PC-3 (cell line): ENCODE data around the gene OR10AD1. TPM values are rescaled to one million over a fixed set of nuclear protein-coding genes. Genes with fewer than 3 reads are reported as not detected.

Experiments
- ATAC-seq: fragments of 200-7000 bp; cut with Tn5 transposase; 2 replicates; pipeline ENCODE4 v1.9.1; 2020; ENCODE audit warnings: mild to moderate bottlenecking, moderate library complexity
- BruUV-seq: library from RNA; stranded (reverse); fragments of 400-500 nt; replicated peaks from 2 replicates; lab custom pipeline; 2021; lab: Mats Ljungman, UMichigan
- CTCF ChIA-PET: fragments of 300-600 bp; sonication (Branson Sonifier 250); formaldehyde crosslinking; loops from one replicate; lab custom pipeline; 2022; ENCODE audit warnings: antibody characterized with exemption; lab: Charles Lee
- POLR2A ChIA-PET: fragments of 300-600 bp; sonication (Branson Sonifier 250); formaldehyde crosslinking; loops from one replicate; lab custom pipeline; 2022; ENCODE audit warnings: antibody characterized with exemption; ENCODE audit not compliant: unreplicated experiment; lab: Charles Lee
- DNase-seq: peaks from one replicate; pipeline ENCODE4 v3.0.0-alpha.2; 2015
- H2AFZ ChIP-seq: fragments of 300-600 bp; sonication (generic); 2 replicates; pipeline ENCODE4 v1.6.0; 2016; ENCODE audit warnings: antibody characterized with exemption, low read length
- H3F3A ChIP-seq: fragments of 300-600 bp; sonication (generic); one replicate; pipeline ENCODE4 v1.6.0; 2017; ENCODE audit warnings: antibody characterized with exemption, low read length, control low read depth, mild to moderate bottlenecking; ENCODE audit not compliant: unreplicated experiment
- H3K27ac ChIP-seq: fragments of 300-600 bp; sonication (generic); 2 replicates; pipeline ENCODE4 v1.5.1; 2016; ENCODE audit warnings: mild to moderate bottlenecking, low read length
- H3K27me3 ChIP-seq: fragments of 300-600 bp; sonication (generic); 2 replicates; pipeline ENCODE4 v1.6.1; 2016; ENCODE audit warnings: low read length, mixed read lengths
- H3K36me3 ChIP-seq: fragments of 300-600 bp; sonication (generic); 2 replicates; pipeline ENCODE4 v1.6.1; 2016; ENCODE audit warnings: low read depth, mixed run types, low read length, mixed read lengths
- H3K4me1 ChIP-seq: fragments of 300-600 bp; sonication (generic); 2 replicates; pipeline ENCODE4 v1.5.1; 2016; ENCODE audit warnings: low read length; ENCODE audit not compliant: insufficient read depth
- H3K4me2 ChIP-seq: fragments of 300-600 bp; sonication (generic); 2 replicates; pipeline ENCODE4 v1.6.0; 2016; ENCODE audit warnings: low read length
- H3K4me3 ChIP-seq: fragments of 300-600 bp; sonication (generic); 2 replicates; pipeline ENCODE4 v1.5.1; 2016; ENCODE audit warnings: mild to moderate bottlenecking, low read length, mixed read lengths
- H3K79me2 ChIP-seq: fragments of 300-600 bp; sonication (generic); 2 replicates; pipeline ENCODE4 v1.6.1; 2017; ENCODE audit warnings: low read length, mixed read lengths
- H3K9ac ChIP-seq: fragments of 300-600 bp; sonication (generic); 2 replicates; pipeline ENCODE4 v1.6.0; 2016; ENCODE audit warnings: mild to moderate bottlenecking, low read length
- H3K9me2 ChIP-seq: fragments of 300-600 bp; sonication (generic); replicated peaks from 2 replicates; pipeline ENCODE4 v1.6.1; 2016; ENCODE audit warnings: mixed run types, low read length, mixed read lengths
- H3K9me3 ChIP-seq: fragments of 300-600 bp; sonication (generic); 2 replicates; pipeline ENCODE4 v1.6.1; 2016; ENCODE audit warnings: low read length, mixed read lengths
- H4K20me1 ChIP-seq: fragments of 300-600 bp; sonication (generic); 2 replicates; pipeline ENCODE4 v1.6.1; 2016; ENCODE audit warnings: low read length, mixed read lengths
- EZH2 ChIP-seq: fragments of 300-600 bp; sonication (generic); IDR thresholded peaks from one replicate; pipeline ENCODE4 v1.6.1; 2017; ENCODE audit warnings: antibody characterized with exemption, mild to moderate bottlenecking, low read length; ENCODE audit not compliant: unreplicated experiment
- EZH2phosphoT487 ChIP-seq: fragments of 300-600 bp; sonication (generic); IDR thresholded peaks from 2 replicates; pipeline ENCODE4 v1.6.1; 2018; ENCODE audit warnings: mild to moderate bottlenecking, antibody characterized with exemption, low read length, borderline replicate concordance
- intact Hi-C: fragments of 100-400 bp; cut with micrococcal nuclease; formaldehyde crosslinking; loops from 2 replicates; pipeline ENCODE4 v1.9.0; 2023
- total RNA-seq: library from RNA; depleted of rRNA; stranded (reverse); fragments of >200 nt; gene quantifications from 2 replicates; pipeline ENCODE4 v1.2.3, GENCODE V29; 2014
- TF ChIP-seq, protein P1 (sequence below): fragments of 300-600 bp; sonication (generic); conservative IDR thresholded peaks from 2 replicates; pipeline ENCODE4 v1.5.1; 2017; ENCODE audit warnings: antibody characterized with exemption, low read depth, mild to moderate bottlenecking, low read length

OR10AD1 gene
- total RNA-seq, 1 experiment from 2014 or later: not detected

- Histone ChIP-seq H3K4me2 (no peak overlapping the region), H3K27me3 (peaks cover 60% of the 10 kb centered on the region), H3K9me3 (no peaks in the 10 kb centered on the region), H3K36me3 (no peaks in the 10 kb centered on the region), H3K4me1 (peaks cover 13% of the 10 kb centered on the region), H2AFZ (no peak overlapping the region), H4K20me1 (no peaks in the 10 kb centered on the region), H3K9ac (no peak overlapping the region), H3K4me3 (no peak overlapping the region), H3K27ac (no peak overlapping the region), H3F3A (no peaks in the 10 kb centered on the region), H3K9me2 (no peaks in the 10 kb centered on the region), H3K79me2 (no peaks in the 10 kb centered on the region)
- intact Hi-C loops: no loop called here
- DNase-seq: no peak
- POLR2A ChIA-PET: no interaction called here
- no TSS peak for BruUV-seq
- TF ChIP-seq EZH2: no peak
- TF ChIP-seq, protein P1, sequence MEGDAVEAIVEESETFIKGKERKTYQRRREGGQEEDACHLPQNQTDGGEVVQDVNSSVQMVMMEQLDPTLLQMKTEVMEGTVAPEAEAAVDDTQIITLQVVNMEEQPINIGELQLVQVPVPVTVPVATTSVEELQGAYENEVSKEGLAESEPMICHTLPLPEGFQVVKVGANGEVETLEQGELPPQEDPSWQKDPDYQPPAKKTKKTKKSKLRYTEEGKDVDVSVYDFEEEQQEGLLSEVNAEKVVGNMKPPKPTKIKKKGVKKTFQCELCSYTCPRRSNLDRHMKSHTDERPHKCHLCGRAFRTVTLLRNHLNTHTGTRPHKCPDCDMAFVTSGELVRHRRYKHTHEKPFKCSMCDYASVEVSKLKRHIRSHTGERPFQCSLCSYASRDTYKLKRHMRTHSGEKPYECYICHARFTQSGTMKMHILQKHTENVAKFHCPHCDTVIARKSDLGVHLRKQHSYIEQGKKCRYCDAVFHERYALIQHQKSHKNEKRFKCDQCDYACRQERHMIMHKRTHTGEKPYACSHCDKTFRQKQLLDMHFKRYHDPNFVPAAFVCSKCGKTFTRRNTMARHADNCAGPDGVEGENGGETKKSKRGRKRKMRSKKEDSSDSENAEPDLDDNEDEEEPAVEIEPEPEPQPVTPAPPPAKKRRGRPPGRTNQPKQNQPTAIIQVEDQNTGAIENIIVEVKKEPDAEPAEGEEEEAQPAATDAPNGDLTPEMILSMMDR: no peak
- TF ChIP-seq EZH2phosphoT487: no peak
- CTCF ChIA-PET: no interaction called here
- no peak for ATAC-seq
Observed at GRCh38 chr12:48177982-48178381, 25.1 kb downstream of the OR10AD1 start.

- no peak overlapping the region for H2AFZ ChIP-seq
- no peak overlapping the region for H3K4me3 ChIP-seq
- no TSS peak for BruUV-seq
- H3K27ac ChIP-seq: no peak overlapping the region
- no peak overlapping the region for H3K4me2 ChIP-seq
- peaks cover 49% of the 10 kb centered on the region for H3K27me3 ChIP-seq
- ChIA-PET POLR2A (no interaction called here), CTCF (no interaction called here)
- H3K9me3 ChIP-seq: no peaks in the 10 kb centered on the region
- peaks cover 7% of the 10 kb centered on the region; the same call in 1 of the 2 replicates for H3K4me1 ChIP-seq
- intact Hi-C loops: no loop called here
- H3K9me2 ChIP-seq: no peaks in the 10 kb centered on the region
- no peak for TF ChIP-seq EZH2phosphoT487
- no peak for TF ChIP-seq EZH2
- TF ChIP-seq, protein P1: no peak
- H3F3A ChIP-seq: no peaks in the 10 kb centered on the region
- H3K79me2 ChIP-seq: no peaks in the 10 kb centered on the region
- H3K36me3 ChIP-seq: no peaks in the 10 kb centered on the region
- no peak overlapping the region for H3K9ac ChIP-seq
- H4K20me1 ChIP-seq: no peaks in the 10 kb centered on the region
- DNase-seq (no peak), ATAC-seq (no peak)
Observed at GRCh38 chr12:48176417-48176751, 26.7 kb downstream of the OR10AD1 start.

GRCh38 chr12:48175613-48176416, 27.3 kb downstream of the OR10AD1 start:
- no peak overlapping the region for H2AFZ ChIP-seq
- peak overlapping the region; percentile 37; the same call in 1 of the 2 replicates for H3K4me2 ChIP-seq
- H3K79me2 ChIP-seq: no peaks in the 10 kb centered on the region
- ChIA-PET POLR2A (no interaction called here), CTCF (interaction anchor here (0.5 kb wide), 1 partner anchor 19 kb away, joined by 5 read pairs; the partner anchor contains the start of gene ASB8)
- no TSS peak for BruUV-seq
- H3K4me3 ChIP-seq: no peak overlapping the region
- H3K36me3 ChIP-seq: no peaks in the 10 kb centered on the region
- TF ChIP-seq EZH2phosphoT487: no peak
- no peak for TF ChIP-seq EZH2
- TF ChIP-seq, protein P1: no peak
- H3F3A ChIP-seq: no peaks in the 10 kb centered on the region
- H3K27me3 ChIP-seq: peaks cover 44% of the 10 kb centered on the region
- H3K9ac ChIP-seq: no peak overlapping the region
- intact Hi-C loops: no loop called here
- no peaks in the 10 kb centered on the region for H3K9me2 ChIP-seq
- no peaks in the 10 kb centered on the region for H3K9me3 ChIP-seq
- H3K27ac ChIP-seq: no peak overlapping the region
- H3K4me1 ChIP-seq: peaks cover 7% of the 10 kb centered on the region; the same call in 1 of the 2 replicates
- DNase-seq: no peak
- H4K20me1 ChIP-seq: no peaks in the 10 kb centered on the region
- no peak; the same call in 1 of the 2 replicates for ATAC-seq
